ENCODE data around the gene DYNC1I2.

DNA sequence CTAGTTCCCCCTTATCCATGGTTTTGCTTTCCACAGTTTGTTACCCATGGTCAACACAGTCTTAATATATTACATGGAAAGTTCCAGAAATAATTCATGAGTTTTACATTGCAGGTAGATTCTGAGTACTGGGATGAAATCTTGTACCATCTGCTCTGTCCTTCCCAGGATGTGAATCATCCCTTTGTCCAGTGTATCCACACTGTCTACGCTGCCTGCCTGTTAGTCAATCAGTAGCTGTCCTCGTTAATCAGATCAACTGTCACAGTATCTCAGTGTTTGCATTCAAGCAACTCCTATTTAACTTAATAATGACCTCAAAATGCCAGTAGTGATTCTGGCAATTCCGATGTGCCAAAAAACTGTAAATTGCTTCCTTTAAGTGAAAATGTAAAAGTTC lies 76.3 kb downstream of the DYNC1I2 start:
- no peak for TF ChIP-seq POLR2A (IDR thresholded peaks at IDR 0.05)
- TF ChIP-seq, protein P1, sequence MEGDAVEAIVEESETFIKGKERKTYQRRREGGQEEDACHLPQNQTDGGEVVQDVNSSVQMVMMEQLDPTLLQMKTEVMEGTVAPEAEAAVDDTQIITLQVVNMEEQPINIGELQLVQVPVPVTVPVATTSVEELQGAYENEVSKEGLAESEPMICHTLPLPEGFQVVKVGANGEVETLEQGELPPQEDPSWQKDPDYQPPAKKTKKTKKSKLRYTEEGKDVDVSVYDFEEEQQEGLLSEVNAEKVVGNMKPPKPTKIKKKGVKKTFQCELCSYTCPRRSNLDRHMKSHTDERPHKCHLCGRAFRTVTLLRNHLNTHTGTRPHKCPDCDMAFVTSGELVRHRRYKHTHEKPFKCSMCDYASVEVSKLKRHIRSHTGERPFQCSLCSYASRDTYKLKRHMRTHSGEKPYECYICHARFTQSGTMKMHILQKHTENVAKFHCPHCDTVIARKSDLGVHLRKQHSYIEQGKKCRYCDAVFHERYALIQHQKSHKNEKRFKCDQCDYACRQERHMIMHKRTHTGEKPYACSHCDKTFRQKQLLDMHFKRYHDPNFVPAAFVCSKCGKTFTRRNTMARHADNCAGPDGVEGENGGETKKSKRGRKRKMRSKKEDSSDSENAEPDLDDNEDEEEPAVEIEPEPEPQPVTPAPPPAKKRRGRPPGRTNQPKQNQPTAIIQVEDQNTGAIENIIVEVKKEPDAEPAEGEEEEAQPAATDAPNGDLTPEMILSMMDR (IDR thresholded peaks at IDR 0.05) = no peak
